ELF-1 (cell line): ENCODE results near the gene P3H1.

Experiments
- DNase-seq: peaks from one replicate; pipeline ENCODE4 v3.0.0-alpha.2; 2016; ENCODE audit warnings: low read depth, low spot score

P3H1 gene

DNA sequence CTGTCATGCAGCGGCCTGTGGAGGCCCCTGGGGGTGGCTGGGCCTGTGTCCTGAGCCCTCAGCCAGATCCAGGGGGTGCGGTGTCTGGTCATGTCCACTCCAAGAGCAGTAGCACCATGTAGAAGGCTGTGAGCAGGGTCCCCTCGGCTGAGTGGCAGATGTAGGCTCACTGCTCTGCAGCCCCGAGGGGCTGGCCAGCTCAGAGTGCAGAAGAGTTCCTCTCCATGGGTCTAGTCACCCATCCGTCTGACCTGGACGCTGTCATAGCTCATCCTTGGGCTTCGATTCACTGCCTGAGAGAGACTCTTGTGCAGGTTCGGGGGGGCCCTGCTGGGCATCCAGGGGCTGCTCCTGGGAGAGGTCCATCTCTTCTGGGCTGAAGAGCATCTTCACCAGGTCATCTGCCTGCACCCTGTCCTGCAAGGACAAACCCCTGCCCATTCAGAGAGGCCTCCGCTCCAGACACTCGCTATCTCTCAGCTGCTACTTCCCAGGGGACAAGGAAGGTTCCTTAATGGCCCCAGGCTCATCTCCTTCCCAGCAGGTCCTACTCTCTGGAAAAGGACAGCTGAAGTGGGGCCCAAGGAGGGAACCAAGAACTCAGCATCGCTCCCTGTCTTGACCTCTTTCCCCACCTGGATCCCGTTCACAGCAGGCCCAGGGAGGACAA, 20.3 kb downstream of the P3H1 start:
- no peak for DNase-seq

DNA sequence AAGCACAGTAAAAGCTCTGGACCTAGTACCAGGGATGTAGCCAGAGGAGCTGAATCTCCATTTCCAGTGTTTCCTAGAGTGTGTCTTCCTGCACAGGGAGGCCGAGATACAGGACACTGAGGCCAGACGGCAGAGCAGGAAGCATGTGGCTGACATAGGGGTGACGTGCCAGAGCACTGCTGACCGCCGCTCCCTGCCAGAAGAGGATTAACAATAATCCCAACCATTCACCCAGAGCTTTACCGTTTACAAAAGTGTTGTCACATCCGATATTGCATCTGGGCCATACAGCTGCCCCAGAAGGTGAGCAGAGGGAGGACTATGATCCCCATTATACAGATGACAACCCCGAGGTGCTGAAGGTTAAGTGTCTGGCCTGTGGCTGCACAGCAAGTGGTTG, 21.0 kb downstream of the P3H1 start:
- no peak for DNase-seq

DNA sequence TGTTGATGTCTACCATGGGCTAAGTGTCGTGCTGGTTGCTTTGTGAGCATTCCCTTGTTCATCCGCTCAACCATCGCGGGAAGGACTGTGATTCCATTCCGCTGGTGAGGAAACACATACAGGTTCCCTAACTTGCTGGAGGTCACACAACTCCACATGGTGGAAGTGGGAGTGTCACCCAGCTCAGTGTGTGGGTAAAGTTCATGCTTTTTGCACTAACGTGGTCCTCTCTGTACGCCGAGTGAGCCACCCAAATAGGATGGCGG, 22.7 kb downstream of the P3H1 start:
- DNase-seq, result no peak

DNA sequence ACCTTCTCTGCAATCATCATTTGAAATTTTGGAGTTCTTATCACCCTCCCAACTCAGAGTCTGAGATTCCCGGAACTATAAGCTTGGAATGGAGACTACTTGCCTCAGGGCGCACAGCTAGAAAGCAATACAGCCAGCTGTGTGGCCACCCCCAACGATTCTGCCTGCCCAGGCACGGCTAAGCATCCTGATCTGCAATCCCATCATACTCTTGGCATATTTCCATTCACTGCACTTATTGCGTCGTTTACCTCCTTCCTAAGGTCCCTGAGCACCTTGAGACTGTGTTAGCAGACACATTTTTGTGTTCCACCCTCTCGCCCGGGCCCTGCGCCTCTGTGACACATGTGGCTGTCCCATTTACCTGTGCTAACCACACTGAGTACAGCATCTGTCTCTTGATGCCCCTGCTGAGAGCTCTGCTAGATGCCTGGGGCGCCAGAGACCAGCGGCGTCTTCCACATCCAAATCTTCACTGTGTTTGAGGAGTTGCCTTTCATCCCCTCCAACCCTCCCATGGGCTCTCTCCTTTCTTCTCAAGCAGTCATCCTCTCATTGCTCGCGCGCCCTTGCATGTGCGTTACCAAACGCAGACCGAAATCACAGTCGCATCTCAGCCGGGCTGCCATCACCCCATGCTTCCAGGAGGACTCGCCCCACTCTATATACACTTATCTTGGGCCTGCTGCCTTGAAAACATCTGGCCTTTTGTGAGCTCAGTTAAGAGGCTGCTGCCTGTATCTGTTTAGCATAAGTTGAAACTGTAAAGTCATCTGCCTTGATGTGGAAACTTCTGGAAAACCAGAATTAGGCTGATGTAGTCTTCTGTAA, 23.3 kb downstream of the P3H1 start:
- peak; percentile 52 for DNase-seq

DNA sequence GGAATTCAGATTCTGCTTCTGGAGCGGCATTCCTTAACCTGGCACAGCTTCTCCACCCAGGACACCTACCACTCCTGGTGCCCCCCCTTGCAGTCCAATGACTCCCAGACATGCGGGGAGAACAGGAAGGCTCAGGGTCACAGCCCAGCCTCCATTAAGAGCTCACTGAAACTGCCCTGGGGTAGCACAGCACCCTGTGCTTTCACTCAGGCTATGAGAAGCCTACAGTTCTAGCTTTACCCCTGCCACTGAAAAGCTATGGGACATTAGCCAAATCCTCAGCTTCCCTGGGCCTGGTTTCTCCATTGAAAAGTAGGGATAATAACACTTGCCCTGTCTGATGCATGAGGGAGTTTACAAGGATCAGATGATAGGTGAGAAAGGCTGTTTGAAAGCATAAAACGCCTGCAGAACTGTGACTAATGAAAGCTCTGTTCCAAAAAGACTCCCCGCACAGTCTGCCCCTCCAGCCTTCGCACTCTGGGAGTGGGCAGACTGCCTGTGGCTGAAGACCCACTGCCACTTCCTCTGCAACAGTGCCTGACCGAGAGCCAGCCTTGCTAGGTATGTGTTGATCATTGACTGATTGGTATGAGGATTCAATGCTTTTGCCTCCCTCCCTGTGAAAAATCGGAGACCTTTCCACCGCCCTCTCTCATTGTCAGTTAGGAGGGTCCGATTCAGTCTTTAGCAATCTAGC, 24.1 kb downstream of the P3H1 start:
- DNase-seq, result no peak

DNA sequence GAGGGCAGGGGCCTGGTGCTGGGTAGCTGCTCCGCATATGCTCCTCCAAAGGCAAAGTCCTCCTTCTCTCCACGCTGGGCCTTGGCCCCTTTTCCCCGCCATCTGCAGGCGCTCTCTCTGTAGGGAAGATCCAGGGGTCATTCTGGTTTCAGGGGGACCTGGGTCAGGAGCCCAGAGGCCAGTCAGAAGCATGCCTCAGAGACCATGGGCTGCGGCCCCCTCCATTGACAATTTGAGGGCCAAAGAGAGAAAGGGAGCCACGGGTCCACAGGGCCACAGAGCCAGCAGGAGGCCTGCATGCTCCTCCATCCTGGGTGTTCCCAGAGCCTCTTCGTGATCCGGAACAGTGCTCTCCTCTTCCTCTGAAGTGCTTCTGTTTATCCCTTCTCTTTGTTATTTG, 24.7 kb downstream of the P3H1 start:
- DNase-seq, result no peak

DNA sequence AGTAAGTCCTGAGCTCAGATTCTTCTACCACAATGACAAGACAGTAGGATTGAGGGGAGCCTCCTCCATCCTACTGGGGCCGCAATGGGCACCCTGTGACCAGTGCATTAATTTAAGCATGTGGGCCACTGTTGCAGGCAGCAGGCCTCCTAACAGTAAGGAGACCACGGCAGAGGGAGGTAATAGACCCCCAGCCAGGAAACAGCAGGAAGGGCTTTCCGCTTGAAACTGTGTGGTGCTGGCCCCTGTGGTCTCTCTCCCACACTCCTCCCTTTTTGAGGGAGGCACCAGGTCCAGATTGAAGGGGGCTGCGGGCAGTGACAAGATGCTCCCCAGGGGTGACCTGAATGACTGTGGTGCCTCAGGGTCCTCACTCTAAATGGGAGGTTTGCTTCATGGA, 25.1 kb downstream of the P3H1 start:
- no peak for DNase-seq

DNA sequence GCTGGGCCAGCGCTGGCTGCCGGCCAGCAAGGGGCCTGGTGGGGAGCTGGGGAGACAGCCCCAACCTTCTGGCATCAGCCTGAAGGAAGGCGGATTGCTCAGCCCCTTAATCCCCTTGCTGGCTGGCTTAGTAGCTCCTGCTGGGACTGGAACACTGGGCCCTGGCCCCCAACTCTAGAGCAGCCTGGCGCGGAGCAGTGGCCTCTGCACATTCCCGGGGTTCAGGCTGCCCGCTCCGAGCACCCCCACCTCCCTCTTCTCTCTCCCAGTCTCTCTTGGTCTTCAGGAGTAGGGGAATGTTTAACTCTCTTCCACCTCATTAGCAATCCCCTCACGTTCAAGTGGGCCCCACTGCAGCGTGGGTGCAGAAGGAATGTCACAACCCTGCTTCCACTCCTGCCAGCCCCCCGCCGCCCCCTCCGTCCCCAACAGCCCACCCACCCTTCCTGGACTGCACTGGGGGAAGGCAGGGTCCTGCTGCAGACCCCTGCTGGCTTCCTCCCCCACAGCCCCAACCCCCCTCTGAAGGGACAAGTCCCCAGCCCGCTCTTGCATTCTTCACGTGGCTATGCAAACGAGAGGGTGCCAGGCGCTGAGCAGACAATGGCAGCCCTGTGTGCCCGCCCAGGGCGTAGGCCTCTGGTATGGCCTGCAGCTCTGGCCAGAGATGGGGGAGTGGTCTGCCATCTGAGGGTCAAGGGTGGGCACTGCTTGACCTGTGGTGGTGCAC, 25.8 kb downstream of the P3H1 start:
- peak; percentile 41 for DNase-seq

DNA sequence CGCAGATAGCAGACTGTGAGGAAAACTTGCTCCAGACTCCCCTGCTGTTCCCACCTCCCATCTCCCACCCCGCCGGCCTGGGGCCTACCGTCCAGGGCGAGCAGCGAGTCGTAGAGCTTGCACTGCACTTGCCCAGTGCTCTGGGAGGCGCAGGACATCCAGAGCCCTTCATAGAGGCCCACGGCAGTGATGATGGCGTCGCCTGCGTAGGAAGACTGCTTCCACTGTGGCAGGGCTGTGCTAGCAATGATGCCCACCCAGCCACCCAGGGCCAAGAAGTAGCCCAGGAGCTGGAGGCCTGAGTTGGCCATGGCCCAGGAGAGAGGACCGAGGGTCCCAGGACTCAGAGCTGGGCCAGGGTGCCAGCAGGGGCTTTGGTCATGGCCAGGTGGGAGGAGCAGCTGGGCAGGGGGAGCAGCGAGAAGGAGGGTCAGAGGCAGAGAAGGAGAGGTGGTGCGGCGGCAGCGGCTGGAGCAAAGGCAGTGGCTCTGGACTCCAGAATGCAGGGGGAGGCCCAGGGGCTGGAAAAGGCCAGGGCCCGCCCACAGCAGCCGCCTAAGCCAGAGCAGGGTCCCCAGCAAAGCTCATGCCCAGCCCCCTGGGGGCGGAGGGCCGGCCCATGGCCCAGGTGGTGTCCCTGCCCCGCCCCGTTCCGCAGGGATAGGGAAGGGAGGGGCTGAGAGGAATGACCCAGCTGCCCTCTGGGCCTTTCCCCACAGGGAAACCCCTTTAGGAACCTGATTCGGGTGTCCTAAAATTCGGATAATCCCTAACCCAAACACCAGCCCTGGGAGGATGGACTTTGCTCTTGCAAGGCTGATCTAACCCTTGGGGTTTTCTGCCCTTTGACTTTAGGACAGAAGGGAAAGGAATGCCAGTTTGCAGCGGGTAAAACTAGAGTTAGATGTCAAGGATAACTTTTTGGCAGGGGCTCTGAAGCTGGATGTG, 26.8 kb downstream of the P3H1 start, which contains the start of gene CLDN19:
CLDN19 (minus strand) TSS at position 484 of the 948 bp plus-strand sequence; CDS start at position 311, 173 bp downstream.
- DNase-seq, result peak; percentile 94

DNA sequence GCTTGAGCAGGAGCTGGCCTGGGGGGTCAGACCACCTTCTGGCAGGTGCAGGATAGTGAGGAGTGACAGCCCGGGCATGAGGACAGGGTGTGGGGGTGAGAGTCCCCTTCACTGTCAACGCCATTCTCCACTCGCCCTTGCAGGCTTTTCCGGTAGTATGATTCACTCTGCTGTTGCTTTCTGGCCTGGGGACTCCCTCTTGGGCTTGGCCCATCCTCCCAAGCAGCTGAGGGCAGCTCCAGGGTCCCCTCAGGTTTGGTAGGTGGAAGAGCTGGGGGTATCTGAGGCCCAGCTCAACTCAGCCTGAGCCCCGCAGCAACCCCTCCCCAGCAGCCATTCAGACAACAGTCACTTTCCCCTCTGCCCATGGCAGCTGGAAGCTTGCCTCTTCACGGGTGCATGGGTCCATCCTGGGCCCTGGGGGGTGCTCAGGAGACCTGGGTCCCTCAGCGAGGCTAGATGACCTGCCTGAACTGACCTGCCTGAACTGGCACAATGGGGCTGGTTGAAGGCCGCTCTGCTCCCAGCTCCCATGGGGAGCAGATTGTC, 28.1 kb downstream of the P3H1 start:
- DNase-seq, result no peak

DNA sequence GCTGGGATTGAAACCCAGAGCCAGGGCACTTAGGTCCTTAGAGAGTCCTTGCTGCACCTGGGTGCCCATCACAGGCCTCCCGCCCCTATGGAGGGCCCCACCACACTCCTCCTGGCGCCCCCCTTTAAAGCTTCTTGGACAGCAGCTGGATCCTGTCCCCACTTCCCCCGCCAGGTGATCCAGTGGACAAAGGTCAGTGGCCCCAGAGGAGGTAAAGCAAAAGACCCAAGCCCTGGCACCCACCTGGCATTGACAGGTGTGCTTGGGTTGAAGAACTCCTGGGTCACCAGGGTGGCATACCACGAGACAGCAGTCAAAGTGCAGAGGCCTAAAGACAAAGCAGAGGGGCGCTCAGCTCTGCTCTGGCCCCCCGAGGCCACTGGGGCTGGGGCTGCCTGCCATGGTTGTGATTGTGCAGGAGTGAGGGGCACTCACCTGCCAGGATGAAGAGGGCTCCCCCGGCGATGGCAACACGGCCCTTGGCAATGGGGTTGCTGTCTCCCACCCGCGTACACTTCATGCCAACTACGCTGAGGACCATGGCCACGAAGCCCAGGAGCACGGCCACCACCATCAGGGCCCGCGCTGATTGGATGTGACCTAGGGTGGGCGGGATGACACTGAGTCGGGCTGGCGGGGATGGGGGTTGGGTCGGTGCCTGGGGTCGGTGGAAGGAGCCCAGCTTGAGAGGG, 28.7 kb downstream of the P3H1 start:
- no peak for DNase-seq

DNA sequence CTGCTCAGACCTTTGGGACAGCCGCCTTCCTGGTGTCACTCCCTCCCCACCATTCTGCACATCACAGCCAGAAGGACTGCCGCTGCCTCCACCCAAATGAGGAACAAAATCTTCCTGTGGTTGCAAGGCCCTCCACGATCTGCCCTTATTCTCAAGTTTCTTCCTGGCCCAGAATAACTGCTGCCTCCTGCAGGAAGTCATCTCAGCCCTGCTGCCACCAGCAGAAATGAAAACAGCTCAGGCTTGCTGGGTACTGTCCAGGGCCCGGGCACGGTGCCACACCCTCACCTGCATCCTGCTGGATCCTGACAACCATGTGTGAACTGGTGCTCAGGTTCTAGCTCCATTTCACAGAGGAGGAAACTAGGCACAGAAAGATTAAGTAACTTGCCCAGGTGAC, 29.6 kb downstream of the P3H1 start:
- DNase-seq, result no peak

DNA sequence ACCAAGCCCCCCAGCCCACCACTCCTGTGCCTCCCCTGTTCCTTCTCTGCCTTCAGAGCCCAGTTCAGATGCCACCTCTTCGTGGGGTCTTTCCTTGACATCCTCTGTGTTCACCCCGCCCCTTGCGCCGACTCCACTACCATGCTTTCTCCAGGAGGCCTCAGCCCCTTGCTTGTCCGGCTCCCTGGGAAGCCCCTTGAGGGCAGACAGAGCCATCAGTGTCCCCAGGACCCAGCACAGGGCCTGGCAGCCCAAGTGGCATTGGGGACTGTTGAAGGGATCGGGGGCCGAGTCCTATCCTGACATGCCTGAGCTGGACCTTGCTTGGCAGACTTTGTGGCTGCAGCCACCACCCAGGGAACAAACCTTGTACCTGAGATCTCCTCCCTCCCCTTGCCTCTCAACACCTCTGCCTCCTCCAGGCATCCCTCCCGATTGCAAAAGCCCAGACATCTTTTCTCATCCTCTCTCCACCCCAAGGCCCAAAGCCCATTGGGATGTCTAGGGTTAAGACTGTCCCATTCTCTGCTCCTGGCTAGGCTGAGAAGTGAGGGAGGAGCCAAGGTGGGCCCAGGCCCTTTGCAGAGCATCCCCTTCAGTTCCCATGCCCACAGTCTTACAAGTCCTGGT, 30.1 kb downstream of the P3H1 start:
- DNase-seq, result no peak

DNA sequence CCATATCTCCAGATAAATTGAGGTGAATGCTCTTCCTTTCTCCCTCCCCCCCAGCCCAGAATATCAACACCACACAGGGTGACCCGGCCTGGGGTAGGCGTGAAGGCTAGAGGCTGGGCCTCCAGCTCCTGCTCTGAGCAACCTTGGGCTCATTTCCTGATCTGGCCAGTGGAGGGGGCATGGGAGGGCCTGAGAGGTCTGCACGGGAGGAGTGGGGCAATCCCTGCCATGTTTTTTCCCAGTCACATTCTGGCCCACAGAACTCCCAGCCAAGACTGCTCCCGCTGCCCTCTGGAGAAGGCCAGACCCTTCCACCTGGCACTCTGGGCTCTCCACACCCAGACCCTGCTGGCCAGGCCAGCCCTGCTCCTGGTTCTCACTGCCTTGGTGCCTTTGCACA, 30.7 kb downstream of the P3H1 start:
- DNase-seq, result no peak

DNA sequence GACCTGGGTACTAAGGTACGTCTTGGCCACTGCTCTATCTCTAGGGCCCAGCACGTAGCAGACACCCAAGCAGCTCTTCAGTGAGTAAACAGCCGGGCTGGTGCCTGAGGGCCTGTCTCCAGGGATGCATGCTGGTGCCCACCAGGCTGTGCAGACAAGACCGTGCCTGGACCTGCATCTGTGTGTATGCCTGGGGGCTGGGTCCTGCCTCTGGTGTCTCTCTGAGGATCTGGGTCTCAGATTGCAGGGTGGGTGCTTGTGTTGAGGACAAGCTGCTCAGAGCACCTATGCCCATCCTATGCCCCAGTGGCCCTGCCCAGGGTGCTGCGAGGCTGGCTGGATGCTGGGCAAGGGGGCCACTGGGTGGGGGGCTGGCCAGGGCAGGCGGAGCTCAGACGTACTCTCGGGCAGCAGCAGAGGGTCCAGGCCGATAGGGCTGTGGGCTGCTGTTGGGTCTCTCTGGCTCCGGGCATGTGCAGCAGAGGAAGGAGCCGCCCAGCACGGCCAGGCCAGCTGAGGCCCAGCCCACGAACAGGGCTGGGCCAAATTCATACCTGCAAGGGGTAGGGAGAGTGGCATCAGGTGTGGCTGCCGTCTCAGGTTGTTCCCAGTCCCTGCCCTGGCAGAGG, 31.2 kb downstream of the P3H1 start:
- DNase-seq, result no peak

DNA sequence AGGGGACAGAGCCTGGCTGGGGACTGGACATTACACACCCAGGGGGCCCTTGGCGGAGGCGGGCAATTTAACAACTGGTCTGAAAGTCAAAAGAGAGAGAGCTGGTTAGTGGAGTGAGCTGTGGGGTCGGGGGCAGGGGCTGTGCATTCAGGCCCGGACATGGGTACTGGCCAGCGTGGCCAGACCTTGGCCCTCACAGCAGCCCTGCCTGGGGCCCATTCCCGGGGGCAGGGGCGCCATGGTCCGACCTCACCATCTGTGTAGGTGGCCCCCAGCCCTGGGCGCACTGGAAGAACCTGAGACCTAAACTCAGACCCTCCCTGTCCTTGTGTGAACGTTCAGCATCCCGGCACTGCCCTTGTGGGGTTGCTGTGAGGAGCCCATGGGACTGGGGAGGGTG, 31.8 kb downstream of the P3H1 start:
- DNase-seq, result no peak

DNA sequence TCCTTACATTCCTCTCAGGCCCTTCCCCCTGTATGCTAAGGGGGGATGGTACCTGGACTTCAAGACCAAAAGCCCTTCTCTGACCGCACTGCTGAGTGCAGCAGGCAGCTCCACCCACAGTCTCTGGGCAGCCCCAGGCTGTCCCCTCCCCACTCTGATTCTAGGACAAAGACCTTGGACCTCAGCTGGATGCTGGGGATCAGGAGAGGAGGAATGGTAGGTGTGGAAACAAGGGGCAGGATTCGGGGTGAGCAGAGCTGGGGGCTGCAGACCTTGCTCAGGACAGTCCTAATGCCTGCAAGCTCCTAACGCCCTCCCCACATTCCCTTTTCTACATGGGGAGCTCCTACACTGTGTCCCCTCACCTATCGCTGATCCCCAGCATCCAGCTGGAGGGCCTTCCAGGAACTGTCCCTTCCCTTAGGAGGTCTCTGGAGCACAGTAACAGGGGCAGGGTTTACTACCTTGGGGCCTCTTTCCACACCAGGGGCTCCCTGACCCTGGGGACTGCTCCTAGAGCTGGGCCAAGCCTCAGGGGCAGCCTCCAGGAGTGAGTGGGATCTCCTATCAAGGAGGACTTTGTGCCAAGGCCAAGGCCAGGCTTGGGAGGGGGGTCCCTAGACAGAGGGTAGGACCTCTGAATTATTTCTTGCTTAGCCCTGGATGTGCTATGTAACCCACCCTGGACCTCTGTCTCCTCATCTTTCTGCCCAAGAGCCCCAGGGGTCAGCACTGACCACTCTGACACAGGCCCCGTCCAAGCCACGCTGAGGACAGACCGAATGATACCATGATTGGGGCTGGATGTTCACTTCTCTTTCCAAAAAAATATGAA, 32.4 kb downstream of the P3H1 start:
- peak; percentile 66 for DNase-seq
